Muscle layer of colon (tissue), 2 donors: ENCODE results near the gene TMEM86B.

Experiments
- H3K27ac ChIP-seq: one replicate; pipeline ENCODE4 v1.7.0; 2013; ENCODE audit warnings: low read depth, mild to moderate bottlenecking, low read length, moderate library complexity
- H3K27me3 ChIP-seq, 2 donors: one replicate each; pipeline ENCODE4 v1.7.0; 2013; ENCODE audit warnings: low read length in 2 of 2, mild to moderate bottlenecking in 2 of 2; ENCODE audit not compliant: insufficient read depth in 2 of 2, control insufficient read depth in 1 of 2
- H3K36me3 ChIP-seq: one replicate; pipeline ENCODE4 v1.7.0; 2013; ENCODE audit warnings: mild to moderate bottlenecking, low read length; ENCODE audit not compliant: insufficient read depth
- H3K4me1 ChIP-seq: one replicate; pipeline ENCODE4 v1.7.0; 2013; ENCODE audit warnings: mild to moderate bottlenecking, low read length; ENCODE audit not compliant: insufficient read depth
- H3K4me3 ChIP-seq, 2 donors: one replicate each; pipeline ENCODE4 v1.7.0; 2013; ENCODE audit warnings: low read length in 2 of 2, low read depth in 1 of 2, mild to moderate bottlenecking in 1 of 2, moderate library complexity in 1 of 2
- H3K9ac ChIP-seq: one replicate; pipeline ENCODE4 v1.7.0; 2013; ENCODE audit warnings: low read length
- H3K9me3 ChIP-seq: one replicate; pipeline ENCODE4 v1.7.0; 2013; ENCODE audit warnings: mild to moderate bottlenecking, low read length
- donor health status: abdominal sarcoma.
- donor health status: Adenocarcinoma of cecum.

Gene TMEM86B

GRCh38 chr19:55255618-55256423 lies 27.3 kb upstream of the TMEM86B start:
- no peaks in the 10 kb centered on the region for H3K9me3 ChIP-seq
- H3K36me3 ChIP-seq: no peaks in the 10 kb centered on the region
- no peak overlapping the region for H3K9ac ChIP-seq
- no peaks in the 10 kb centered on the region for H3K27me3 ChIP-seq
- peaks cover 44% of the 10 kb centered on the region for H3K4me1 ChIP-seq
- H3K27ac ChIP-seq: no peak overlapping the region
- H3K4me3 ChIP-seq: peak overlapping the region in 1 of 2 donors; percentile 35

- H3K36me3 ChIP-seq: no peaks in the 10 kb centered on the region
- peak overlapping the region; percentile 9 for H3K9ac ChIP-seq
- H3K27me3 ChIP-seq: no peaks in the 10 kb centered on the region
- no peaks in the 10 kb centered on the region for H3K9me3 ChIP-seq
- H3K27ac ChIP-seq: no peak overlapping the region
- H3K4me1 ChIP-seq: peaks cover 39% of the 10 kb centered on the region
- H3K4me3 ChIP-seq: no peak overlapping the region
Observed at GRCh38 chr19:55254625-55254977, 26.0 kb upstream of the TMEM86B start.

GRCh38 chr19:55253842-55254624 lies 25.5 kb upstream of the TMEM86B start:
- Histone ChIP-seq H3K4me3 (no peak overlapping the region), H3K36me3 (no peaks in the 10 kb centered on the region), H3K27me3 (no peaks in the 10 kb centered on the region), H3K27ac (no peak overlapping the region), H3K9me3 (no peaks in the 10 kb centered on the region), H3K4me1 (peaks cover 35% of the 10 kb centered on the region), H3K9ac (peak overlapping the region; percentile 9)

DNA sequence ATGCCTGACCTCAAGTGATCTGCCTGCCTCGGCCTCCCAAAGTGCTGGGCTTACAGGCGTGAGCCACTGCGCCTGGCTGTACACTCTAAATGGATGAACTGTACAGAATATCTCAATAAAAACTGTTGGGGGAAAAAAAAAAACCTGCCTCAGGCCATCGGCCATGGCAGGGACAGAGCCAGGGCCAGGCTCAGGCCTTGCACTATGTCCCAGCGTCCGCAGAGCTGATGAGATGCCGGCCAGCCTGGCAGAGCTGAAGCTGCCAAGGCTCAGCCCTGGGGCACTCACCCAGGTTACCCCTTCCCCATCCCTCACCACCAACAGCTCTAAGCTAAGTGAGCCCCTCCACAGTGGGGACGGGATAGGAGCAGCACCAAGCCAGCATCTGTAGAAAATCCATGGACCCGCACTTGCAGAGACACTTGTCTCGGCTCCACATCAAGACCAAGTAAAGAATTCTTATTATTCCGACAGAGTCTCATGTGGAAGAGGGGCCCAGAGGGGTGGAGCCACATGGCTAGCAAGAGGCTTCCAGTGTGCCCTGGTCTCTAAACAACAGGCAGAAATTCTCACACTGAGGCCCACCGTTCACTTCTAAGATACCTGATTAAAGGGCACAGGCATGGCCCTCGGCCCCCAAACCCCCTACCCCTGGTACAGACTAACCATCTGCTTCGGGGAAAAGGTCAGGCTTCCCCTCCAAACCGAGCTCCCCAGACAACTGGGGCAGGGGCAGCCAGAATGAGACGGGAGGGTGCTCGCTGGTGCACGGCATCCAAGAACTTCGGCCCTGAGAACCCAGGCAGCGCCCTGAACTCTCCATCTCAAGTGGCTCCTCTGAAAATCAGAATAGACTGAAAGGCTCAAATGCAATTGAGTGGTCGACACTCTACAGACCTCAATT lies 24.4 kb upstream of the TMEM86B start:
- H3K9ac ChIP-seq: no peak overlapping the region
- peaks cover 2% of the 10 kb centered on the region for H3K36me3 ChIP-seq
- no peaks in the 10 kb centered on the region for H3K9me3 ChIP-seq
- no peak overlapping the region for H3K27ac ChIP-seq
- H3K27me3 ChIP-seq: no peaks in the 10 kb centered on the region
- H3K4me3 ChIP-seq: no peak overlapping the region
- peaks cover 43% of the 10 kb centered on the region for H3K4me1 ChIP-seq

DNA sequence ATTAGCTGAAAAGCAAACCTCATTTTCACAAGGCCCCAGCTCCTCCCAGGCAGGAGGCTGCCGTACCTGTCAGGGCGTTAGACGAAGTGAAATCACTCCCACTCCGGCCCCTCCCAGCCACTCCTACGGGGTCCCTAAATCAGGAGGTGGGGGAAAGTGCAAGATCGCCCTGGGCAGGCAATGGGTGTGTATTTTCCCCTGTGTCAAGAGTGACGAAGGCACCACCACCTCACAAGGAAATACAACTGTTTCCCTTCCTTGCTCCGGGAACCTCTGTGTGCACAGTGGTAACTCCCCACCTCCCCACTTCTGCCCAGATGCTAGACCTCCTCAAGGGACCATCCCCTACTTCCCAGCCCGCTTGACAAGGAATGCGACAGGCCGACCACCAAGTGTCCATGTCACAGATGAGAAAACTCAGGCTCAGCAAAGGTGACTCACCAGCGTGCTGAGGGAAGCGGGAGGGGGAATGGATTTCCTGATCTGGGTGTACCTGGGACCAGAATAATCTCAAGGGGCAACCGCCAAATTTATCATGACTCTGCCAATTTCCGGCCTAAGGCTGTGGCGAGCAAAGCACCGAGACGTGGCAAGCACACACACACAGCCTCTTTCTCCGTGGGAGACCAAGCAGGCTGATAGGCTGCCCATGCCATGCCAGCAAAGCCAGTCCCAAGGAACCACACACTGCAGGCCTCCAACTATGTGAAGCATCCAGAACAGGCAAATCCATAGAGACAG lies 22.9 kb upstream of the TMEM86B start:
- H3K36me3 ChIP-seq: peaks cover 3% of the 10 kb centered on the region
- no peak overlapping the region for H3K27ac ChIP-seq
- H3K9ac ChIP-seq: no peak overlapping the region
- H3K27me3 ChIP-seq: no peaks in the 10 kb centered on the region
- H3K4me3 ChIP-seq: no peak overlapping the region
- H3K4me1 ChIP-seq: peaks cover 33% of the 10 kb centered on the region
- H3K9me3 ChIP-seq: no peaks in the 10 kb centered on the region

DNA sequence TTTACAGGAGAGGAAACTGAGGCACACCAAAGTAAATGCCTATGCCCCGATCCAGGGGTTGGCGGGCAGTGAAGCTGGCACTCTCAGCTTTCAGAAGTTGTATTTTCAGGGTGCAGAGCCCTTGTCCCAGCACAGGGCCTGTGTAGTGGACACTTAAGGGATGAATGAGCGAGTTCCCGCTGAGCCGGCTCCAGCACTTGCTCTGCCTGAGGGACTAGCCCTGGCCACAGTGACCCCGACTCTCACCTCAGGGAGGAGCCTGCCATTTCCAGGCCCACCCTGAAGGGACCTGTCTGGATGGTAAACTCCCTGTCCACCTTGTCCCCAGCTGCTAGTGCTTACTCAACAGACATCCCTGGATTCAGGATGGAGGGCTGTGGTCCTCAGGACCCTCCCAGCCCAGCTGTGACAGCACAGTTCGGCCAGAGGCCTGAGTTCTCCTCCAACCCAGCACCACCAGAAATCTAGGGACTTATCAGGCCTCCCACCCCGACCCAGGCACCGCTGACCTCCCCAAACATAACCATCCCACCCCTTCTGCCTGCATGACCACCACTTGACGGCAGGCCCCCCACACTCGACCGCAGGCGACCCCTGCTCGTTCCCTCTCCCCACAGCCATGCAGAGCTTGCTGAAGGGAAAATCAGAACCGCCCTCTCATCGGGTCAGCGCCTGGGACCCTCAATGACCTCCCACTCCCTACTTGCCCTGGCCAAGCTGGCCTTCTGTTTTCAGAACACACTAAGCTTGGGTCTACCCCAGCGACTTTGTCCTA lies 21.9 kb upstream of the TMEM86B start:
- Histone ChIP-seq H3K27ac (no peak overlapping the region), H3K36me3 (peaks cover 8% of the 10 kb centered on the region), H3K9ac (no peak overlapping the region)

DNA sequence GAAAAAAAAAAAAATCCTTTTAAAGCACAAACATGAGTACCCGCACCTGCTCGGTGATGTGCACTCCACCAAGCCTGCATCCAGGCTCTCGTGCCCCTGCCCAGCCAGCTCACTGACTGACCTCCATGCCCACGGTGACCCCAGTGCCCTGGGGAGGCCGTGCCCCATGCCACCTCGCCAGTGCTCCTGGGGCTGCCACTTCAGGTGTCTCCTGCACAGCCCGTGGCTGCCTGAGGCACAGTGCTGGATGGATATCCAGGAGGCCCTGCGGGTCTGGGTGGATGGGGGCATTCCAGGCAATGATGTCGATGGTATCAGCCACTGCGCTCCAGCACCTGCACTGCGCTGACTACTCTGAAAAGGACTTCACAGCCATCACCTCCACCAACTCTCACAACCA lies 21.3 kb upstream of the TMEM86B start:
- Histone ChIP-seq H3K27ac (no peak overlapping the region), H3K9ac (no peak overlapping the region), H3K4me1 (peaks cover 17% of the 10 kb centered on the region), H3K4me3 (no peak overlapping the region), H3K9me3 (no peaks in the 10 kb centered on the region), H3K36me3 (peaks cover 12% of the 10 kb centered on the region), H3K27me3 (no peaks in the 10 kb centered on the region)

More for the DNA sequence above, 21.9 kb upstream of the TMEM86B start:
- Histone ChIP-seq H3K9me3 (no peaks in the 10 kb centered on the region), H3K4me3 (no peak overlapping the region), H3K27me3 (no peaks in the 10 kb centered on the region), H3K4me1 (peaks cover 23% of the 10 kb centered on the region)

DNA sequence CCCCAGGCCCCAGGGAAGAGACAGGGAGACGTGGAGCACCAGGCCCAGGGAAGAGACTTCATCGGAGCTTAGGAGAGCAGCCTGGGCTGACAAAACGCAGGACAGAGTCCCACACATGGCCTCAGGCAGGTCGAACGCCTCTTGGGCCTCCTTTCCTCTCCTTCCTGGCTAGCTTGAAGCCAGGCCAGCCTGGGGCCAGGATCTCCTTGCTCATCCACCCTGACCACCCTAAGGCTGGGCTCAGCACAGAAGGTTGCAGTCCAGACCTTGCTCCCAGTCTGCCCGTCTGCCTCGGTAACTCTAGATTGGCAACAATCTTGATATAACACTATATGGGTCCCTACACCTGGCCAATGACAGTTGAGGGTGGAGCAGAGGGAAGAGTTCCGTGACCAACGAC lies 20.1 kb upstream of the TMEM86B start:
- H3K4me3 ChIP-seq: no peak overlapping the region
- H3K27ac ChIP-seq: no peak overlapping the region
- peaks cover 23% of the 10 kb centered on the region for H3K36me3 ChIP-seq
- H3K9me3 ChIP-seq: no peaks in the 10 kb centered on the region
- no peak overlapping the region for H3K9ac ChIP-seq
- peaks cover 9% of the 10 kb centered on the region for H3K4me1 ChIP-seq
- H3K27me3 ChIP-seq: no peaks in the 10 kb centered on the region

DNA sequence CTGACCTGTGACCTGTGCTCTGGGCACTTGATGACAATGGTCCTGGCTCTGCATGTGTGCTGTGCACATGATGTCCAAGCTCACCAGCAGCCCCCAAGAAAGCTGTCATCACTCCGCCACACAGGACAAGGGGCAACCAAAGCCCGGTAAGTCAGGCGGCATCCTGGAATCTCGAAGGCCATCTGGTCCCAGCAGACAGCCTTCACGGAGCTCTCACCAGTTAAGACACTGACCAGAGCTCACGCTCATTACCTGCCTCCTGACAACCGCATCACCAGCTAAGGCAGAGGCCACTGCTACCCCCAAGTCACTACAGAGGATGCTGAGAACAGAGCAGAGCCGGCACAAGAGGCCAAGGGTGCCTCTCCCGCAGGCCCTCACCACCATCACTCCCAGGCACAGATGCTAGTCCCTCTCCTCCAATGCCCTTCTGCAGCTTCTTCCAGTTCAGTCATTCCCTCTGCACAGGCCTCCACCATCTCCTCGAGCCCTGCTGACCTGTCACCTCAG lies 19.7 kb upstream of the TMEM86B start:
- Histone ChIP-seq H3K9ac (no peak overlapping the region), H3K4me1 (peaks cover 9% of the 10 kb centered on the region), H3K27ac (no peak overlapping the region), H3K4me3 (no peak overlapping the region), H3K9me3 (no peaks in the 10 kb centered on the region), H3K27me3 (no peaks in the 10 kb centered on the region), H3K36me3 (peaks cover 24% of the 10 kb centered on the region)

- H3K27ac ChIP-seq: no peak overlapping the region
- no peaks in the 10 kb centered on the region for H3K27me3 ChIP-seq
- peaks cover 27% of the 10 kb centered on the region for H3K36me3 ChIP-seq
- no peak overlapping the region for H3K9ac ChIP-seq
- no peaks in the 10 kb centered on the region for H3K9me3 ChIP-seq
- peaks cover 9% of the 10 kb centered on the region for H3K4me1 ChIP-seq
- H3K4me3 ChIP-seq: no peak overlapping the region
Observed at GRCh38 chr19:55247621-55248099, 19.1 kb upstream of the TMEM86B start.
